ENCODE data around the gene KAT6B. TPM values are rescaled to one million over a fixed set of nuclear protein-coding genes. Genes with fewer than 3 reads are reported as not detected.

Gene KAT6B
- total RNA-seq, 5 donors from 2014 or later (not counting 1 experiment from before 2014, with no cell fraction given): 46.2 to 94.4 (median 52.4) TPM

DNA sequence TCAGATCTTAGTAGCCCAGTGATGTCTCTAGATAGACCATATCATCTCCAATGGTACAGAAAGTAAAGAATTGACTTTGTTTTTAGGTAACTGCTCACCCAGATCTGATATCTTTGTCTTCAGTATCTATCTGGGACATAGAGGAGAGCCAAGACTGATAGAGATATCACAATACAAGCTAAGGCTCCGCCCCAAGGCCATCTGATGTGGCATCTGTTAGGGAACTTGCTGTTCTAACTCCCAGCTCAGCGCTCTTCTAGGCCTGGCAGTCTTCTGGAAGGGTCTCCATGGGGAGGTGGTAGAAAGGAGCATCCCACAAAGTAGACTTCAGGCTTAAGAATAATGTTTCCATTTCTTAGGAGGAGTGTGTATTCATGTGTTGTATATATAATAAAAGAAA, 196.7 kb downstream of the KAT6B start:
- Mint-ChIP-seq H3K4me1 (peaks cover 12 to 26% (median 18%) of the 10 kb centered on the region in 3 donors), H3K36me3 (peaks cover 49% of the 10 kb centered on the region), H3K27me3 (no peaks in the 10 kb centered on the region), H3K9me3 (no peaks in the 10 kb centered on the region), H3K27ac (no peak overlapping the region), H3K4me3 (no peak overlapping the region)
- H3K27ac ChIP-seq (ENCODE audit: low read length): no peak overlapping the region
- H3K4me3 ChIP-seq (ENCODE audit: control insufficient read depth in 1 of 2, extremely low read depth in 1 of 2, low read length in 1 of 2): no peak overlapping the region
- WGBS (ENCODE audit: insufficient coverage): 100% methylated on average over 1 of the region's 2 CpGs
- no peaks in the 10 kb centered on the region for H3K9me3 ChIP-seq
- peaks cover 10 to 78% of the 10 kb centered on the region in 2 donors for H3K36me3 ChIP-seq (ENCODE audit: control insufficient read depth in 2 of 2, extremely low read depth in 1 of 2, insufficient read depth in 1 of 2, low read length in 1 of 2)
- ATAC-seq (replicated peaks in 1 of 4): no peak
- H3K4me1 ChIP-seq (ENCODE audit: control insufficient read depth in 1 of 2, extremely low read depth in 1 of 2, insufficient read depth in 2 of 2, low read length in 2 of 2): peaks cover 0 to 4% of the 10 kb centered on the region in 2 experiments
- DNase-seq: no peak
- POLR2A ChIA-PET: no interaction called here
- CTCF ChIA-PET: interaction anchor here in 1 of 2 donors (1.1 kb wide), 1 partner anchor 779 kb away, joined by 3 read pairs; no protein-coding TSS in a partner anchor
- H3K27me3 ChIP-seq (replicated peaks in 1 of 2; ENCODE audit: control insufficient read depth in 2 of 2, extremely low read depth in 1 of 2, insufficient read depth in 2 of 2, low read length in 1 of 2): no peaks in the 10 kb centered on the region

DNA sequence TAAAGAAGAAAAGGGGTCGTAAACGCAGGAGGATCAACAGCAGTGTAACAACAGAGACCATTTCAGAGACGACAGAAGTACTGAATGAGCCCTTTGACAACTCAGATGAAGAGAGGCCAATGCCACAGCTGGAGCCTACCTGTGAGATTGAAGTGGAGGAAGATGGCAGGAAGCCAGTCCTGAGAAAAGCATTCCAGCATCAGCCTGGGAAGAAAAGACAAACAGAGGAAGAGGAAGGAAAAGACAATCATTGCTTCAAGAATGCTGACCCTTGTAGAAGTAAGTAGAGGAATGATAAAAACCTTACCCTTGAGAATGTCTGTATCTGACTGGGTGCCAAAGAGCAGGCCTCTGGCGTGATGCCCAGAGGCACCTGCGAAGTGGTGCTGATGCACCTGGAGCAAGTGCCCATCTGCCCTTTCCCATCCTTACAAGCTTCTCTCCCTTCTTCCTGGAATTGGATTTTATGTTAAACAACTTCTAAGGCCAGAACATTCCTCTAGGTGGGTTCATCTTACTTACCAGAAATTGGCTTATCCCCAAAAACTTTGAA, 198.6 kb downstream of the KAT6B start:
- H3K36me3 Mint-ChIP-seq: peaks cover 67% of the 10 kb centered on the region
- H3K4me1 Mint-ChIP-seq: peaks cover 6 to 10% (median 9%) of the 10 kb centered on the region in 3 donors
- no peaks in the 10 kb centered on the region for H3K27me3 Mint-ChIP-seq
- H3K4me1 ChIP-seq (ENCODE audit: control insufficient read depth in 1 of 2, extremely low read depth in 1 of 2, insufficient read depth in 2 of 2, low read length in 2 of 2): no peaks in the 10 kb centered on the region
- no peak overlapping the region for H3K4me3 ChIP-seq (ENCODE audit: control insufficient read depth in 1 of 2, extremely low read depth in 1 of 2, low read length in 1 of 2)
- ChIA-PET POLR2A (interaction anchor here in 1 of 2 donors (0.5 kb wide), 1 partner anchor 1159 kb away, joined by 6 read pairs; no protein-coding TSS in a partner anchor), CTCF (no interaction called here)
- H3K4me3 Mint-ChIP-seq: no peak overlapping the region
- DNase-seq (no peak), ATAC-seq (replicated peaks in 1 of 4) (no peak)
- H3K27ac ChIP-seq (ENCODE audit: low read length): no peak overlapping the region
- no peaks in the 10 kb centered on the region for H3K9me3 Mint-ChIP-seq
- H3K9me3 ChIP-seq: no peaks in the 10 kb centered on the region
- WGBS (ENCODE audit: insufficient coverage): 100% methylated on average over 1 of the region's 5 CpGs
- no peaks in the 10 kb centered on the region for H3K27me3 ChIP-seq (replicated peaks in 1 of 2; ENCODE audit: control insufficient read depth in 2 of 2, extremely low read depth in 1 of 2, insufficient read depth in 2 of 2, low read length in 1 of 2)
- H3K36me3 ChIP-seq (ENCODE audit: control insufficient read depth in 2 of 2, extremely low read depth in 1 of 2, insufficient read depth in 1 of 2, low read length in 1 of 2): peaks cover 15 to 88% of the 10 kb centered on the region in 2 donors
- no peak overlapping the region for H3K27ac Mint-ChIP-seq

DNA sequence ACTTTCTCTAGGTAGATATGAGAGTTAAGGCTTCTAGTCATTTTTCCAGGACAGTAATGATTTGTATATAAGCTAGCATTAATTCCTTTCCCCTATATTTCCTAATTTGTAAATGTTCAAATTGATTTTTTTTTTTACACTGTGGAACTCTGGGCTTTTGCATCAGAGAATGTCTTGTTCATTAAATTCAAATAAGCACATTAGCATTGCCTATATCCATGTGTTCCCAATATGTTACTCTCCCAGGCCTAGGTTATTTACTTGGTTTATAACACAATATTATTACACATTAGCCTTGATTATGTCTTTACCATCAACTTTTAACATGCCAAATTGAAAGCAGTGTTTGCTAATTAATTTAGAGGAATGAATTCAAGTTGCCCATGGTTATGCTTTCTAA, 201.6 kb downstream of the KAT6B start:
- ChIA-PET POLR2A (interaction anchor here in 1 of 2 donors (0.6 kb wide), 1 partner anchor 8 kb away, joined by 15 read pairs; no protein-coding TSS in a partner anchor), CTCF (no interaction called here)
- no peaks in the 10 kb centered on the region for H3K4me1 Mint-ChIP-seq
- DNase-seq (no peak), ATAC-seq (replicated peaks in 1 of 4) (no peak)
- Histone ChIP-seq H3K9me3 (no peaks in the 10 kb centered on the region), H3K36me3 (ENCODE audit: control insufficient read depth in 2 of 2, extremely low read depth in 1 of 2, insufficient read depth in 1 of 2, low read length in 1 of 2) (peaks cover 19 to 71% of the 10 kb centered on the region in 2 donors), H3K27ac (ENCODE audit: low read length) (no peak overlapping the region), H3K27me3 (replicated peaks in 1 of 2; ENCODE audit: control insufficient read depth in 2 of 2, extremely low read depth in 1 of 2, insufficient read depth in 2 of 2, low read length in 1 of 2) (no peaks in the 10 kb centered on the region), H3K4me3 (ENCODE audit: control insufficient read depth in 1 of 2, extremely low read depth in 1 of 2, low read length in 1 of 2) (no peak overlapping the region), H3K4me1 (ENCODE audit: control insufficient read depth in 1 of 2, extremely low read depth in 1 of 2, insufficient read depth in 2 of 2, low read length in 2 of 2) (no peaks in the 10 kb centered on the region)
- H3K27me3 Mint-ChIP-seq: no peaks in the 10 kb centered on the region
- H3K36me3 Mint-ChIP-seq: peaks cover 57% of the 10 kb centered on the region
- no peak overlapping the region for H3K27ac Mint-ChIP-seq
- no peaks in the 10 kb centered on the region for H3K9me3 Mint-ChIP-seq
- no peak overlapping the region for H3K4me3 Mint-ChIP-seq

DNA sequence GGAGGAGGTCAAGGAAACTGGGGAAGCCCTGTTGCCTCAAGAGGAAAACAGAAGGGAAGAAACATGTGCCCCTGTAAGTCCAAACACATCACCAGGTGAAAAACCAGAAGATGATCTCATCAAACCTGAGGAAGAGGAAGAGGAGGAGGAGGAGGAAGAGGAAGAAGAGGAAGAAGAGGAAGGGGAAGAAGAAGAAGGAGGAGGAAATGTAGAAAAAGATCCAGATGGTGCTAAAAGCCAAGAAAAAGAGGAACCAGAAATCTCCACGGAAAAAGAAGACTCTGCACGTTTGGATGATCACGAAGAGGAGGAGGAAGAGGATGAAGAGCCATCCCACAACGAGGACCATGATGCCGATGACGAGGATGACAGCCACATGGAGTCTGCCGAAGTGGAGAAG, 202.3 kb downstream of the KAT6B start:
- peaks cover 19 to 65% of the 10 kb centered on the region in 2 donors for H3K36me3 ChIP-seq (ENCODE audit: control insufficient read depth in 2 of 2, extremely low read depth in 1 of 2, insufficient read depth in 1 of 2, low read length in 1 of 2)
- no peaks in the 10 kb centered on the region for H3K4me1 ChIP-seq (ENCODE audit: control insufficient read depth in 1 of 2, extremely low read depth in 1 of 2, insufficient read depth in 2 of 2, low read length in 2 of 2)
- H3K27me3 ChIP-seq (replicated peaks in 1 of 2; ENCODE audit: control insufficient read depth in 2 of 2, extremely low read depth in 1 of 2, insufficient read depth in 2 of 2, low read length in 1 of 2): no peaks in the 10 kb centered on the region
- Mint-ChIP-seq H3K9me3 (no peaks in the 10 kb centered on the region), H3K4me1 (peaks cover 0 to 2% (median under 1%) of the 10 kb centered on the region in 3 donors), H3K27me3 (no peaks in the 10 kb centered on the region), H3K36me3 (peaks cover 54% of the 10 kb centered on the region), H3K4me3 (no peak overlapping the region), H3K27ac (no peak overlapping the region)
- H3K27ac ChIP-seq (ENCODE audit: low read length): no peak overlapping the region
- WGBS (ENCODE audit: insufficient coverage): 86% methylated on average over 7 of the region's 7 CpGs
- ChIA-PET CTCF (no interaction called here), POLR2A (no interaction called here)
- H3K4me3 ChIP-seq (ENCODE audit: control insufficient read depth in 1 of 2, extremely low read depth in 1 of 2, low read length in 1 of 2): no peak overlapping the region
- H3K9me3 ChIP-seq: no peaks in the 10 kb centered on the region
- DNase-seq: no peak
- ATAC-seq (replicated peaks in 1 of 4): no peak

DNA sequence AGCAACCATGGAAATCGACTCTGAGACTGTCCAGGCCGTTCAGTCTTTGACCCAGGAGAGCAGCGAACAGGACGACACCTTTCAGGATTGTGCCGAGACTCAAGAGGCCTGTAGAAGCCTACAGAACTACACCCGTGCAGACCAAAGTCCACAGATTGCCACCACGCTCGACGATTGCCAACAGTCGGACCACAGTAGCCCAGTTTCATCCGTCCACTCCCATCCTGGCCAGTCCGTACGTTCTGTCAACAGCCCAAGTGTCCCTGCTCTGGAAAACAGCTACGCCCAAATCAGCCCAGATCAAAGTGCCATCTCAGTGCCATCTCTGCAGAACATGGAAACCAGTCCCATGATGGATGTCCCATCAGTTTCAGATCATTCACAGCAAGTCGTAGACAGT, 203.0 kb downstream of the KAT6B start:
- Histone ChIP-seq H3K4me1 (ENCODE audit: control insufficient read depth in 1 of 2, extremely low read depth in 1 of 2, insufficient read depth in 2 of 2, low read length in 2 of 2) (no peaks in the 10 kb centered on the region), H3K36me3 (ENCODE audit: control insufficient read depth in 2 of 2, extremely low read depth in 1 of 2, insufficient read depth in 1 of 2, low read length in 1 of 2) (peaks cover 19 to 58% of the 10 kb centered on the region in 2 donors), H3K27me3 (replicated peaks in 1 of 2; ENCODE audit: control insufficient read depth in 2 of 2, extremely low read depth in 1 of 2, insufficient read depth in 2 of 2, low read length in 1 of 2) (no peaks in the 10 kb centered on the region), H3K9me3 (no peaks in the 10 kb centered on the region), H3K4me3 (ENCODE audit: control insufficient read depth in 1 of 2, extremely low read depth in 1 of 2, low read length in 1 of 2) (no peak overlapping the region), H3K27ac (ENCODE audit: low read length) (no peak overlapping the region)
- DNase-seq: no peak
- H3K4me3 Mint-ChIP-seq: no peak overlapping the region
- H3K27ac Mint-ChIP-seq: no peak overlapping the region
- CTCF ChIA-PET: no interaction called here
- H3K27me3 Mint-ChIP-seq: no peaks in the 10 kb centered on the region
- POLR2A ChIA-PET: no interaction called here
- no peaks in the 10 kb centered on the region for H3K9me3 Mint-ChIP-seq
- no peak for ATAC-seq (replicated peaks in 1 of 4)
- peaks cover 54% of the 10 kb centered on the region for H3K36me3 Mint-ChIP-seq
- 94% methylated on average over 15 of the region's 15 CpGs for WGBS (ENCODE audit: insufficient coverage)
- peaks cover 1 to 9% (median 7%) of the 10 kb centered on the region in 3 donors for H3K4me1 Mint-ChIP-seq

DNA sequence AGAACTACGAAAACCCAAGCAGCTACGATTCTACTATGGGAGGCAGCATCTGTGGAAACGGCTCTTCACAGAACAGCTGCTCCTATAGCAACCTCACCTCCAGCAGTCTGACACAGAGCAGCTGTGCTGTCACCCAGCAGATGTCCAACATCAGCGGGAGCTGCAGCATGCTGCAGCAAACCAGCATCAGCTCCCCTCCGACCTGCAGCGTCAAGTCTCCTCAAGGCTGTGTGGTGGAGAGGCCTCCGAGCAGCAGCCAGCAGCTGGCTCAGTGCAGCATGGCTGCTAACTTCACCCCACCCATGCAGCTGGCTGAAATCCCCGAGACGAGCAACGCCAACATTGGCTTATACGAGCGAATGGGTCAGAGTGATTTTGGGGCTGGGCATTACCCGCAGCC, 203.5 kb downstream of the KAT6B start:
- Mint-ChIP-seq H3K27ac (no peak overlapping the region), H3K36me3 (peaks cover 51% of the 10 kb centered on the region)
- WGBS (ENCODE audit: insufficient coverage): 92% methylated on average over 9 of the region's 13 CpGs

More for the DNA sequence above, 203.5 kb downstream of the KAT6B start:
- Histone ChIP-seq H3K9me3 (no peaks in the 10 kb centered on the region), H3K36me3 (ENCODE audit: control insufficient read depth in 2 of 2, extremely low read depth in 1 of 2, insufficient read depth in 1 of 2, low read length in 1 of 2) (peaks cover 17 to 54% of the 10 kb centered on the region in 2 donors), H3K4me3 (ENCODE audit: control insufficient read depth in 1 of 2, extremely low read depth in 1 of 2, low read length in 1 of 2) (no peak overlapping the region), H3K4me1 (ENCODE audit: control insufficient read depth in 1 of 2, extremely low read depth in 1 of 2, insufficient read depth in 2 of 2, low read length in 2 of 2) (no peaks in the 10 kb centered on the region), H3K27ac (ENCODE audit: low read length) (no peak overlapping the region), H3K27me3 (replicated peaks in 1 of 2; ENCODE audit: control insufficient read depth in 2 of 2, extremely low read depth in 1 of 2, insufficient read depth in 2 of 2, low read length in 1 of 2) (no peaks in the 10 kb centered on the region)
- ChIA-PET CTCF (no interaction called here), POLR2A (no interaction called here)
- H3K9me3 Mint-ChIP-seq: no peaks in the 10 kb centered on the region
- no peak for ATAC-seq (replicated peaks in 1 of 4)
- H3K4me3 Mint-ChIP-seq: no peak overlapping the region
- H3K4me1 Mint-ChIP-seq: peaks cover 5 to 11% (median 10%) of the 10 kb centered on the region in 3 donors
- DNase-seq: no peak
- no peaks in the 10 kb centered on the region for H3K27me3 Mint-ChIP-seq

Data from T-cell (primary cell).